Skeletal muscle tissue (tissue), 4 donors: ENCODE results near the gene CEMIP2. TPM values are rescaled to one million over a fixed set of nuclear protein-coding genes. Genes with fewer than 3 reads are reported as not detected.

Experiments
- H3K27ac ChIP-seq: one replicate; pipeline ENCODE4 v1.7.0; 2013; ENCODE audit warnings: mild to moderate bottlenecking, low read depth, low read length, inconsistent platforms
- H3K27me3 ChIP-seq, 3 donors: one replicate each; pipeline ENCODE4 v1.7.0; 2013; ENCODE audit warnings: low read length in 3 of 3; ENCODE audit not compliant: control insufficient read depth in 3 of 3, insufficient read depth in 3 of 3
- H3K36me3 ChIP-seq, 3 donors: one replicate each; pipeline ENCODE4 v1.7.0; 2013; ENCODE audit warnings: low read length in 3 of 3; ENCODE audit not compliant: control insufficient read depth in 3 of 3, insufficient read depth in 3 of 3
- H3K4me1 ChIP-seq, 3 donors: one replicate each; pipeline ENCODE4 v1.7.0; 2013; ENCODE audit warnings: low read length in 3 of 3, mild to moderate bottlenecking in 3 of 3; ENCODE audit not compliant: control insufficient read depth in 3 of 3, insufficient read depth in 3 of 3
- H3K4me3 ChIP-seq, 3 donors: one replicate each; pipeline ENCODE4 v1.7.0; 2013; ENCODE audit warnings: low read length in 3 of 3
- H3K9ac ChIP-seq, 3 donors: one replicate each; pipeline ENCODE4 v1.7.0; 2013; ENCODE audit warnings: low read length in 3 of 3, mild to moderate bottlenecking in 3 of 3, moderate library complexity in 2 of 3, low read depth in 1 of 3
- H3K9me3 ChIP-seq, 3 donors: one replicate each; pipeline ENCODE4 v1.7.0; 2013; ENCODE audit warnings: low read length in 3 of 3; ENCODE audit not compliant: control insufficient read depth in 3 of 3
- total RNA-seq: library from RNA; depleted of rRNA; stranded (reverse); fragments of >200 nt; gene quantifications from one replicate; pipeline ENCODE4 v1.2.3, GENCODE V29; 2014
- donor health status: Osteomylitis.

CEMIP2 gene
- total RNA-seq, 1 donor from 2014 or later = 39.7 TPM

DNA sequence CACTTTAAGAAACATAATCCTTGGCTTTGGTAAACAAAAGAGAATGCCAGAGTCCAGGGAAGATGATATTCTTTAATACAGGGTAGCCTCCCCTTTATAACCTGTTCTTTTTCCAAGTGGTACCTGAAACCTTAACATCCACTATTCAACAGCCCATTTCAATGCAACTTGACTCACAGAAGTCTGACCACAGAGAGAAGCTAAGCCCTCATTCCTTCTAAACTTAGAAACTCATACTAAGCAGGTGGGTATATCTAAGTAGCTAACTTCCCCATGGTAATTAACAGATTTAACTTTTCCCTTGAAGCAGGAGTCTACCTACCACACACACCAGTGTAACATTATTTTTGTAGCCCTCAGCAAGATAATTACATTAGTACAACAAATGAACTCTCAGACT, 91.9 kb downstream of the CEMIP2 start:
- H3K36me3 ChIP-seq = no peaks in the 10 kb centered on the region
- no peak overlapping the region for H3K27ac ChIP-seq
- no peaks in the 10 kb centered on the region for H3K9me3 ChIP-seq
- no peak overlapping the region for H3K4me3 ChIP-seq
- H3K4me1 ChIP-seq = peaks cover 0 to 5% (median 4%) of the 10 kb centered on the region in 3 donors
- H3K9ac ChIP-seq = no peak overlapping the region
- H3K27me3 ChIP-seq = no peaks in the 10 kb centered on the region

DNA sequence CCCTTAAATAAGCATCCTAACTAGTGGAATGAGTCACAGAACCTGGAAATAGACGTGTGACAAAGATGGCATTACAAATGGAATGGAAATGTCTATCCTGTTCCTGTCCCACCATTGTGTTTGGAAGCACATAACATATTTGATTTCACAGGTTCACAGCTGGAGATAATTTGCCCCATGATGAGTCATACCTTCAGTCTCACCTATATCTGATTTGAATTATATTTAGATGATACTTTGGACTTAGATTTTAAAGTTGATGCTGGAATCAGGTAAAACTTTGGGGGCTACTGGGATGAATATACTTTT, 92.5 kb downstream of the CEMIP2 start:
- Histone ChIP-seq H3K36me3 (no peaks in the 10 kb centered on the region), H3K4me1 (peaks cover 0 to 5% (median 3%) of the 10 kb centered on the region in 3 donors), H3K27ac (no peak overlapping the region), H3K9me3 (no peaks in the 10 kb centered on the region), H3K27me3 (no peaks in the 10 kb centered on the region), H3K9ac (no peak overlapping the region), H3K4me3 (no peak overlapping the region)

DNA sequence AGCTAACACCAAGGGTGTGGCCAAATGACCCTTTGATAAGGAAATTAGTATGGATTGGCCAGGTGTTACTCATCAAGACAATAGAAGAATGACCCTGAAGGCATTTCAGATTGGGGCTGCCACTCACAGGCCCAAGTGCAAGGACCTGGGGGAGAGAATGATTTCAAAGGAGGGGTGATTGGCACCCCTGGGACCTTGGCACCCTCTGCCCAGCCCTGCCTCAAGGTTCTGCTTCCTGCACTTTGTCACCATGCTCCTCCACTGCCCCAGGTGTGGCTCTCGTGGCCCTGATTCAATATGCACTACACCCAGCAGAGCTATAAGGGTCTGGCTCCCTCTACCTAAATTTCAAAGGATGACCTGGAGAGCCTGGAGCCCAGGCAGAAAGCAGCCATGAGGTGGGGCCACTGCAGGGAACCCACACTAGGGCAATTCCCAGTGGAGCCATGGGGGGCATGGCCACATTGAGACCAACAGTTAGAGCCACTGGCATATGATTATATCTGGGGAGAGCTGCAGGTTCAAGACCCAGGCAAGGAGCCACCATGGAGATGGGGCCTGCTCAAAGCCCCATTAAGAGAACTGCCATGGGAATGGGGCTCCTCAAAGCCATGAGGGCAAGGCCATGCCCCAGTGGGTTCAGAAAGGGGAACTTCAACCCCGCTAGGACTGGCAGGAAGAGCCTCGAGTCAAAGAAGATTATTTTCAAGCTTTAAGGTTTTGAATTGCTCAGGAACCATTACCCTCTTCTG, 93.0 kb downstream of the CEMIP2 start:
- H3K4me1 ChIP-seq = peaks cover 0 to 5% (median 3%) of the 10 kb centered on the region in 3 donors
- H3K27me3 ChIP-seq = no peaks in the 10 kb centered on the region
- H3K9ac ChIP-seq = no peak overlapping the region
- no peaks in the 10 kb centered on the region for H3K9me3 ChIP-seq
- no peak overlapping the region for H3K27ac ChIP-seq
- no peaks in the 10 kb centered on the region for H3K36me3 ChIP-seq
- H3K4me3 ChIP-seq = no peak overlapping the region

DNA sequence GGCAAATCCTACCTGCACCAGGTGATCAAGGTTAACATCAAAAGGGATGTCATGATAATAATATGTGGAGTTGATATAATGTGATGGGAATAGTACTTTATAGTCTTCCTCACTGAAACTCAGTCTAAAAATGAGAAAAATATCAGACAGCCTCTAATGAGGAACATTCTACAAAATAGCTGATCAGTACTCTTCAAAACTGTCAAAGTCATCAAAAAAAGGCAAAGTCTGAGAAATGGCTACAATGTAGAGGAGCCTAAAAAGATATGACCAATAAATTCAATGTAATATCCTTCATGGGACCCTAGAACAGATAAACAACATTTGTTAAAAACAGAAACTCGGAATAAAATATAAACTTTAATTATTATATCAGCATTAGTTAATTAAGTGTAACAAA, 95.7 kb downstream of the CEMIP2 start:
- H3K27ac ChIP-seq = no peak overlapping the region
- H3K4me1 ChIP-seq = no peaks in the 10 kb centered on the region
- no peaks in the 10 kb centered on the region for H3K36me3 ChIP-seq
- H3K9ac ChIP-seq = no peak overlapping the region
- H3K27me3 ChIP-seq = no peaks in the 10 kb centered on the region
- no peak overlapping the region for H3K4me3 ChIP-seq
- no peaks in the 10 kb centered on the region for H3K9me3 ChIP-seq

DNA sequence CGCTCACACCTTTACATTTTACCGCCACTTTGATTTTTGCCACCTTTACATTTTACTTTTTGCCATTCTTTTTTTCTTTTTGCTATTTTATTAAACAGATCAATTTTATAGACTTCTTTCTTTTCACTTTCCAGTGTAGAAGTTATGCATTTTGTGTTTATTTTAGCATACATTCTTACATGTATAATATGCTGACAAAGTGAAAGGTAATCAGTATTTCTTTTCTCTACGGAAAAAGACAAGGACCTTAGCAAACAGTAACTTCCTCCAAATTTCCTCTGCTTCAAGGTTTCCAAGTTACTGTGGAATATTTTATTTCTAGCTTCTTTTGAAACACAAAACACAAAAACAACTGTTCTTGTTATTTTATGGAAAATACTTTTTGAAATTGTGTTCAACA, 97.0 kb downstream of the CEMIP2 start:
- no peak overlapping the region for H3K27ac ChIP-seq
- no peaks in the 10 kb centered on the region for H3K4me1 ChIP-seq
- no peaks in the 10 kb centered on the region for H3K9me3 ChIP-seq
- no peak overlapping the region for H3K9ac ChIP-seq
- H3K27me3 ChIP-seq = no peaks in the 10 kb centered on the region
- no peaks in the 10 kb centered on the region for H3K36me3 ChIP-seq
- no peak overlapping the region for H3K4me3 ChIP-seq

DNA sequence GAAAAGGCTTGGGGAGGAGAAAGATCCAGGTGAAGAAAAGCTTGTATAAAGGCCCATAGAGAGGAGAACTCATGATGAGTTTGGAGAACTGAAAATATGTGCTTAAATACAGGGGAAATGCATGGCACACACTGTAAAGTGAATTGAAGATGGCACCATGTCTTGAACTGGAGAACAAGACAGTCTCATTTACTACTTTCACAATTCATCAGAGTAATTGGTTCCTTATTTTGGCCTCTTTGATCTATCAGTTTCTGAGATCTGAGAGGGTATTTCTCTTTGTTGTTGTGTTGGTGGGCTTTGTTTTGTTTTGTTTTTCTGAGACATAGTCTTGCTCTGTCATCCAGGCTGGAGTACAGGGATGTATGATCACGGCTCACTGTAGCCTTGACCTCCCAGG, 98.2 kb downstream of the CEMIP2 start:
- no peak overlapping the region for H3K4me3 ChIP-seq

DNA sequence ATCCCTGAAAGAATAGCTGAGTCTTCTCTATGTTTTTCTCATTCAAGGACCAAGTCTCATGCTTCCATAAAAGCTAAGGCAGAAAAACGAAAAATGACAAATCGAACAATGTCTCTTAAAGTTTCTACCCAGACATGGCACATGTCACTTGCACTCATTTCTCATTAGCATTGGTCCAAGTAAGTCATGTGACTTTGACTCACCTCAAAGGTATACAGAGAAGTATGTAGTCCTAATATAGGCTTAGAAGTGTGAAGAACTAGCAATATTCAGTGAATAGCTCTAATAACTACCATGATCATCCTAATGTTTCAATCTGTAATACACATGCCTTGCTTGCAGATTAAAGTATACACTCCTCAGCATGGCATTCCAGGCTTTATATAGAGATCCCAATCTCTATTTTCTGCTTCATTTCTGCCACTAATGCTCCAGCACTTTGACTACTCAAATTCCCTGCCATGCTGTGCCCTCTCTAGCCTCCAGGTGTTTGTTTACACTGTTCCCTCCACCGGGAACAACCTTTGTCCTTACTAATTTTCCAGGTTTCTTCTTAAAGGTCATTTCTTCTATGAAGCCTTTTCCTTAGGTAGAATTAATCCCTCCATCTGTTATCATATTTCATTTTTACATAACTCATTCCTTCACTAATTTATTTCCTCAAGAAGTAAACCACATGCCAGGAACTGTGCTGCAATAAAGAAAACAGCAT, 98.9 kb downstream of the CEMIP2 start:
- H3K27ac ChIP-seq = no peak overlapping the region
- H3K36me3 ChIP-seq = no peaks in the 10 kb centered on the region
- H3K4me3 ChIP-seq = no peak overlapping the region
- H3K9ac ChIP-seq = no peak overlapping the region
- H3K4me1 ChIP-seq = no peaks in the 10 kb centered on the region
- no peaks in the 10 kb centered on the region for H3K9me3 ChIP-seq
- no peaks in the 10 kb centered on the region for H3K27me3 ChIP-seq

More for the DNA sequence above, 98.2 kb downstream of the CEMIP2 start:
- H3K27me3 ChIP-seq = no peaks in the 10 kb centered on the region
- H3K36me3 ChIP-seq = no peaks in the 10 kb centered on the region
- H3K9me3 ChIP-seq = no peaks in the 10 kb centered on the region
- H3K27ac ChIP-seq = no peak overlapping the region
- no peak overlapping the region for H3K9ac ChIP-seq
- H3K4me1 ChIP-seq = no peaks in the 10 kb centered on the region

DNA sequence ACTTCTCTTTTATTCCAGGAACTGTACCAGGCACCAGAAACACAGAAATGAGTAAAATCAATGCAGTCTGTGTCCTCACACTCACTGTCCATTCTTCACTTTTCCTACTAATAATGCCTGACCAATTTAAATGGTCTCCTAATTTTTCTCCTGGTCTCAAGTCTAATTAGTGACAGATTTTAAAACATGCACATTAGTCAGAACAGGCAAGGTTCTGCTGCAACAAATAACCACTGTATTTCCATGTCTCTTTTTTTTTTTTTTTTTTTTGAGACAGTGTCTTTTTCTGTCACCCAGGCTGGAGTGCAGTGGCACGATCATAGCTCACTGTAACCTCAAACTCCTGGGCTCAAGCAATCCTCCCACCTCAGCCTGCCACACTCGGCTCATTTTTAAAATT, 99.6 kb downstream of the CEMIP2 start:
- no peaks in the 10 kb centered on the region for H3K36me3 ChIP-seq

DNA sequence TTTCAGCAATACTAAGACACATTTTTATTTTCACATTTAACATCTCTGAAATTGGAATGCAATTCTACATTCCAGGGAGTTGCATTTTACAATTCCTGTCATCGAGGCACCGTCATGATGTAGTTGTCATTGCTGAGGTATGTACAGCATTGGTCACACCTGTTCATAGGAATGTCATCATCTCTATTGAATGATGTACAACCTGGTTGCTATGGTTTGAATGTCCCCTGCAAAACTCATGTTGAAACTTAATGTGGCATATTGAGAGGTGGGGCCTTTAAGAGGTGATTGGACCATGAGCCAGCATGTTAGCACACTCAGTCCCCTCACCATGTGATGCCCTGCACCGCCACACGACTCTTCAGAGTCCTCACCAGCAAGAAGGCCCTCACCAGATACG, 103.1 kb downstream of the CEMIP2 start:
- no peaks in the 10 kb centered on the region for H3K36me3 ChIP-seq
- H3K9me3 ChIP-seq = no peaks in the 10 kb centered on the region
- no peak overlapping the region for H3K27ac ChIP-seq
- no peaks in the 10 kb centered on the region for H3K27me3 ChIP-seq
- no peak overlapping the region for H3K9ac ChIP-seq
- no peak overlapping the region for H3K4me3 ChIP-seq
- H3K4me1 ChIP-seq = no peaks in the 10 kb centered on the region

More for the DNA sequence above, 99.6 kb downstream of the CEMIP2 start:
- Histone ChIP-seq H3K4me3 (no peak overlapping the region), H3K27ac (no peak overlapping the region), H3K9ac (no peak overlapping the region), H3K27me3 (no peaks in the 10 kb centered on the region), H3K9me3 (no peaks in the 10 kb centered on the region), H3K4me1 (no peaks in the 10 kb centered on the region)

DNA sequence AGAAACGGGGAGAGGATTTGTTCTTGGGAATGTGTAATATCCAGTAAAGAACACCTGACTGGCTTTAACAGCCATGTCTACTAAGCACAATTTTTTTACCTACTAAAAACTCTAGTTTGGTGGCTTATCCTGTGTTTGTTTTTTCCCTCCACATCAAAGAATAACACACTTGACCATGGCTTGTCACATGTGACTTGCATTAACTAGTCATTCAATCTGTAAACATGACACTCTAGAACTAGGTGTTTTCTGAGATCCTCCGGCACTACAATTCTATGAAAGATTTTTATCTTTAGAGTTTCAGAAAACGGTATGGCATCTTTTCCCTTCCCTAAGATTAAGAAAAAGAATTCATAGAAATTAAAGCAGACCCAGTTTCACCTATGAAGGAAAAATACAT, 103.7 kb downstream of the CEMIP2 start:
- Histone ChIP-seq H3K9me3 (no peaks in the 10 kb centered on the region), H3K4me1 (no peaks in the 10 kb centered on the region), H3K36me3 (no peaks in the 10 kb centered on the region), H3K27me3 (no peaks in the 10 kb centered on the region), H3K9ac (no peak overlapping the region), H3K27ac (no peak overlapping the region), H3K4me3 (no peak overlapping the region)
